Loucy (cell line): Measurements from ENCODE around the gene ARHGAP35.

Experiments
- H2AFZ ChIP-seq: fragments of 200-600 bp; sonication (generic); 2 replicates; pipeline ENCODE4 v1.6.0; 2016; ENCODE audit warnings: antibody characterized with exemption, mild to moderate bottlenecking, low read length, moderate library complexity
- H3F3A ChIP-seq: fragments of 200-600 bp; 2 replicates; pipeline ENCODE4 v1.6.0; 2016; ENCODE audit warnings: antibody characterized with exemption, low read depth, mild to moderate bottlenecking
- H3K27me3 ChIP-seq: fragments of 200-600 bp; sonication (generic); 2 replicates; pipeline ENCODE4 v1.6.1; 2014; ENCODE audit warnings: low read length, mild to moderate bottlenecking; ENCODE audit not compliant: insufficient read depth, poor library complexity, severe bottlenecking
- H3K36me3 ChIP-seq: fragments of 200-600 bp; sonication (generic); 2 replicates; pipeline ENCODE4 v1.6.1; 2016; ENCODE audit warnings: low read length; ENCODE audit not compliant: insufficient read depth
- H3K4me1 ChIP-seq: fragments of 200-600 bp; sonication (generic); 2 replicates; pipeline ENCODE4 v1.5.1; 2014; ENCODE audit warnings: low read length, mild to moderate bottlenecking; ENCODE audit not compliant: insufficient read depth, poor library complexity, severe bottlenecking
- H3K4me2 ChIP-seq: fragments of 200-600 bp; sonication (generic); 2 replicates; pipeline ENCODE4 v1.6.0; 2014; ENCODE audit warnings: antibody characterized with exemption, low read length, low read depth, mild to moderate bottlenecking; ENCODE audit not compliant: poor library complexity, severe bottlenecking
- H3K4me3 ChIP-seq: fragments of 200-600 bp; sonication (generic); 2 replicates; pipeline ENCODE4 v1.5.1; 2014; ENCODE audit warnings: low read length, mild to moderate bottlenecking, mixed read lengths; ENCODE audit not compliant: poor library complexity, severe bottlenecking
- H3K79me2 ChIP-seq: fragments of 200-600 bp; sonication (generic); 2 replicates; pipeline ENCODE4 v1.6.1; 2014; ENCODE audit warnings: low read length; ENCODE audit not compliant: insufficient read depth
- H3K9ac ChIP-seq: fragments of 200-600 bp; sonication (generic); 2 replicates; pipeline ENCODE4 v1.6.0; 2014; ENCODE audit warnings: mild to moderate bottlenecking, low read depth, low read length, moderate library complexity; ENCODE audit not compliant: poor library complexity, severe bottlenecking
- H3K9me2 ChIP-seq: fragments of 200-600 bp; sonication (generic); replicated peaks from 2 replicates; pipeline ENCODE4 v1.6.1; 2016; ENCODE audit warnings: low read depth, low read length, mixed read lengths
- H3K9me3 ChIP-seq: fragments of 200-600 bp; sonication (generic); 2 replicates; pipeline ENCODE4 v1.6.1; 2014; ENCODE audit warnings: mild to moderate bottlenecking, antibody characterized with exemption, low read length, low read depth; ENCODE audit not compliant: insufficient read depth
- H4K20me1 ChIP-seq: fragments of 200-600 bp; sonication (generic); 2 replicates; pipeline ENCODE4 v1.6.0; 2014; ENCODE audit warnings: antibody characterized with exemption, low read length, mild to moderate bottlenecking; ENCODE audit not compliant: insufficient read depth, poor library complexity, severe bottlenecking
- EZH2phosphoT487 ChIP-seq: fragments of 200-600 bp; IDR thresholded peaks from 2 replicates; pipeline ENCODE4 v1.6.1; 2018; ENCODE audit warnings: antibody characterized with exemption, mild to moderate bottlenecking, moderate library complexity, borderline replicate concordance
- TF ChIP-seq, protein P1 (sequence below): fragments of 200-600 bp; sonication (generic); conservative IDR thresholded peaks from 2 replicates; pipeline ENCODE4 v1.5.1; 2014; ENCODE audit warnings: mild to moderate bottlenecking, antibody characterized with exemption, low read length

Gene ARHGAP35

GRCh38 chr19:46904114-46905060 lies 43.6 kb downstream of the ARHGAP35 start:
- peaks cover 84% of the 10 kb centered on the region for H3K79me2 ChIP-seq
- H3K4me2 ChIP-seq, result no peak overlapping the region
- no peak overlapping the region for H3K4me3 ChIP-seq
- H3K4me1 ChIP-seq, result peaks cover 4% of the 10 kb centered on the region
- H3K9me2 ChIP-seq, result no peaks in the 10 kb centered on the region
- H2AFZ ChIP-seq, result no peak overlapping the region
- H3K9me3 ChIP-seq, result no peaks in the 10 kb centered on the region
- TF ChIP-seq EZH2phosphoT487, result no peak
- TF ChIP-seq, protein P1, sequence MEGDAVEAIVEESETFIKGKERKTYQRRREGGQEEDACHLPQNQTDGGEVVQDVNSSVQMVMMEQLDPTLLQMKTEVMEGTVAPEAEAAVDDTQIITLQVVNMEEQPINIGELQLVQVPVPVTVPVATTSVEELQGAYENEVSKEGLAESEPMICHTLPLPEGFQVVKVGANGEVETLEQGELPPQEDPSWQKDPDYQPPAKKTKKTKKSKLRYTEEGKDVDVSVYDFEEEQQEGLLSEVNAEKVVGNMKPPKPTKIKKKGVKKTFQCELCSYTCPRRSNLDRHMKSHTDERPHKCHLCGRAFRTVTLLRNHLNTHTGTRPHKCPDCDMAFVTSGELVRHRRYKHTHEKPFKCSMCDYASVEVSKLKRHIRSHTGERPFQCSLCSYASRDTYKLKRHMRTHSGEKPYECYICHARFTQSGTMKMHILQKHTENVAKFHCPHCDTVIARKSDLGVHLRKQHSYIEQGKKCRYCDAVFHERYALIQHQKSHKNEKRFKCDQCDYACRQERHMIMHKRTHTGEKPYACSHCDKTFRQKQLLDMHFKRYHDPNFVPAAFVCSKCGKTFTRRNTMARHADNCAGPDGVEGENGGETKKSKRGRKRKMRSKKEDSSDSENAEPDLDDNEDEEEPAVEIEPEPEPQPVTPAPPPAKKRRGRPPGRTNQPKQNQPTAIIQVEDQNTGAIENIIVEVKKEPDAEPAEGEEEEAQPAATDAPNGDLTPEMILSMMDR, result no peak
- H3K36me3 ChIP-seq, result no peaks in the 10 kb centered on the region
- H3F3A ChIP-seq, result no peaks in the 10 kb centered on the region
- no peak overlapping the region for H3K9ac ChIP-seq
- no peaks in the 10 kb centered on the region for H3K27me3 ChIP-seq
- H4K20me1 ChIP-seq, result peaks cover 25% of the 10 kb centered on the region

DNA sequence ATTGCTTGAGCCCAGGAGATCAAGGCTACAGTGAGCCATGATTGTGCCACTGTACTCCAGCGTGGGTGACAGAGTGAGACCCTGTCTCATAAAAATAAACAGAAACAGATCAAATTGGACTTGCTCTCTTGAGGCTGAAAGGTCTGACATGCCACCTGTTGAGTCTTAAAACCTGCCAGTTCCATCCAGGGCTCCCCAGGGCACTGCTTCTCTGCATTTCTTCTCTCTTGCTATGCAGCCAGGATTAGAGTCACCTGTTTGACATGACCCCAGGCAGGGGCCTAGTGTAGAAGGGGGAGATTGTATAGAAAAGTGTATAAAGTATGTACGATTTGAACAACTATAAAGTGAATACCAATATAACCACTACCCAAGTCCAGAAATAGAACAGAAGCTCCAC lies 45.4 kb downstream of the ARHGAP35 start:
- Histone ChIP-seq H3K9me3 (no peaks in the 10 kb centered on the region), H3K9ac (no peak overlapping the region), H3K4me3 (no peak overlapping the region), H3K36me3 (no peaks in the 10 kb centered on the region), H2AFZ (no peak overlapping the region), H3F3A (no peaks in the 10 kb centered on the region), H3K4me2 (no peak overlapping the region), H3K4me1 (peaks cover 8% of the 10 kb centered on the region), H3K79me2 (peaks cover 77% of the 10 kb centered on the region), H3K27me3 (no peaks in the 10 kb centered on the region), H4K20me1 (peaks cover 22% of the 10 kb centered on the region), H3K9me2 (no peaks in the 10 kb centered on the region)
- TF ChIP-seq EZH2phosphoT487, result no peak
- TF ChIP-seq, protein P1, result no peak

DNA sequence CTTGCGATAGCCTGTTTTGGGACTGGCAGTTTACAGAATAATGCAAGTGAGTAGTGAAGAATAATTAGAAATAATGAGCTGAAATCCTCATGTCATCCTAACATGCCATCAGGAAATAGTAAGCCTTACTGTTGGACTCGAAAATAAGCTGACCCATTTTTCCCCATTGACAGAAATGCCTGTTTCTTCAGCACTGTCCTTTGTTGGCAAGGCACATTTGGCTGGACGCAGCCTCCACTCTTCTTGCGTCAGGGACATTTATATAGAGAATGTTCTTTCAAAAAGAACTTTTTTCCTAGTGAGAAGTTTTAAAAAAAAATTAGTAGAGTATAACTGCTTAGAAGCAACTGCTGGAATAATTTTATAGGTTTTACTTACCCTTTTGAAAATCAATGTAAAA lies 47.1 kb downstream of the ARHGAP35 start:
- Histone ChIP-seq H3K36me3 (no peaks in the 10 kb centered on the region), H3K9me3 (no peaks in the 10 kb centered on the region), H3K4me1 (peaks cover 12% of the 10 kb centered on the region), H3K27me3 (no peaks in the 10 kb centered on the region), H3K9me2 (no peaks in the 10 kb centered on the region), H3F3A (no peaks in the 10 kb centered on the region), H4K20me1 (peaks cover 16% of the 10 kb centered on the region), H3K79me2 (peaks cover 77% of the 10 kb centered on the region), H3K4me3 (no peak overlapping the region), H3K9ac (no peak overlapping the region), H2AFZ (no peak overlapping the region), H3K4me2 (no peak overlapping the region)
- no peak for TF ChIP-seq EZH2phosphoT487
- TF ChIP-seq, protein P1, result no peak
